Measurements from ENCODE around the gene MCOLN2.

MCOLN2 gene

DNA sequence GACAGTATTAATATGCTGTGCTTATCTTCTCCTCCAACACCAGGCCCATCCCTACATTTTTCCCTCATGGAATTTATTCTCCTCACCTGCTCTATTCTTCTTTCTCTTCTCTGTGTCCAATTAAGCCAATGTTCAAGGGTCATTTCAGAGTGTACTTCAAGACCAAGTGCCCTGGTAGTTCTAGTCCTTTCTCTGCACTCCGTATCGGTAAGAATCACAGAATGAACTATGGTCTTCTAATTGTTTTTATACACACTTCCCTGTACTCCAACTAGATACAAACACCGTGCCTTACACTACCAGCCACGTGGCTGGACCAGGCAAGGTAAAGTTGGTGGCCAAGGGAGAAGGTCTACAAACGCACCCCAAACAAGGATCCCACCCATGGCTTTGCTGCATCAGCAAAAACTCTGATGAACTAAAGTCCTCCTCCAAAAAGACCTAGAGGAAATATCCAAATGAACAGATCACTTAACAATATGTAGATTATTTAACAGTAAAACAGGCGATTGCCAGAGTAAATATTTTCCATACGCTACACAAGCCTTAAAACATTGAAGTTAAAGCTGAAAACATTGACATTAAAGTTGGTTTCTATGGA, 63.8 kb downstream of the MCOLN2 start:
- no peak overlapping the region for H3K4me3 ChIP-seq (ENCODE audit: low read depth, low read length)
- no peak for DNase-seq (ENCODE audit: low read depth)
- TF ChIP-seq, protein P1, sequence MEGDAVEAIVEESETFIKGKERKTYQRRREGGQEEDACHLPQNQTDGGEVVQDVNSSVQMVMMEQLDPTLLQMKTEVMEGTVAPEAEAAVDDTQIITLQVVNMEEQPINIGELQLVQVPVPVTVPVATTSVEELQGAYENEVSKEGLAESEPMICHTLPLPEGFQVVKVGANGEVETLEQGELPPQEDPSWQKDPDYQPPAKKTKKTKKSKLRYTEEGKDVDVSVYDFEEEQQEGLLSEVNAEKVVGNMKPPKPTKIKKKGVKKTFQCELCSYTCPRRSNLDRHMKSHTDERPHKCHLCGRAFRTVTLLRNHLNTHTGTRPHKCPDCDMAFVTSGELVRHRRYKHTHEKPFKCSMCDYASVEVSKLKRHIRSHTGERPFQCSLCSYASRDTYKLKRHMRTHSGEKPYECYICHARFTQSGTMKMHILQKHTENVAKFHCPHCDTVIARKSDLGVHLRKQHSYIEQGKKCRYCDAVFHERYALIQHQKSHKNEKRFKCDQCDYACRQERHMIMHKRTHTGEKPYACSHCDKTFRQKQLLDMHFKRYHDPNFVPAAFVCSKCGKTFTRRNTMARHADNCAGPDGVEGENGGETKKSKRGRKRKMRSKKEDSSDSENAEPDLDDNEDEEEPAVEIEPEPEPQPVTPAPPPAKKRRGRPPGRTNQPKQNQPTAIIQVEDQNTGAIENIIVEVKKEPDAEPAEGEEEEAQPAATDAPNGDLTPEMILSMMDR (IDR thresholded peaks at IDR 0.05; ENCODE audit: insufficient read depth, low read depth, low read length, missing control alignments) = no peak

DNA sequence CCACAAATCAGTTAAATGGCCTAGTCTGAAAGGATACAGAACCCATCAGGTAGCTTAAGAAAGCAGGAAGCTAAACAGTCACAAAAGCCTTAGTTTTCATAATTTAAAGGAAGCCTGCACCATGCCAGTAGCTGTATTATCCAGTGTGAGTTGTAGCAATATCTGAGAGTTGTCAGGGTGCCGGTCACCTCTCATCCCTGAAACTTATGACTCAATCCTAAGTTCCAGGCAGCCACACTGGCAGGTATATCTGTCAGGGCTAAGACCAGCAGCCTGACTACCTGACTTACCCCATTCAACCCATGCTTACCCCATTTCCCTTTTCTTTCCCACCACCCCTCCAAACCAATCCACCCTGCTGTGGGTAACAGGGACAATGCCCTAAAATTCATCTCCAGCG, 66.1 kb downstream of the MCOLN2 start:
- TF ChIP-seq, protein P1 (IDR thresholded peaks at IDR 0.05; ENCODE audit: insufficient read depth, low read depth, low read length, missing control alignments) = no peak
- no peak for DNase-seq (ENCODE audit: low read depth)

DNA sequence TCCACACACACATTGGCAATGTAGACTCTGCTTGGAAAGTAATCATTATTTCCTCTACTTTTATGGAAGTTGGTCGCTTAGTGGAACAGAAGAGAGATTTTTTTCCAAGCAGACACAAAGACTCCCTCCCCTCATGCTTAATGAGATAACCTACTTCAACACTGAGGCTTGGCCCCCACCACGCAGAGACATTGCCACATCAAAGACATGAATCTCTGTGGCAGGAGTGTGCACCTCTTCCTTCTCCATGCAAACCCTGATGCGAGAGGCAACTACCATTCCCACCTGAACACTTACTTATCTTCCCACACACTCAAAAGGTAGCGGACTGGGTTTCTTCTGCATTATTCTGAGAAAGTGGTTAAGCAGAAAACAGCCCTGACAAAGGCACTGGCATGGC, 66.6 kb downstream of the MCOLN2 start:
- DNase-seq (ENCODE audit: low read depth) = no peak
- TF ChIP-seq, protein P1 (IDR thresholded peaks at IDR 0.05; ENCODE audit: insufficient read depth, low read depth, low read length, missing control alignments) = no peak
- H3K4me3 ChIP-seq (ENCODE audit: low read depth, low read length) = no peak overlapping the region

More for the DNA sequence above, 66.1 kb downstream of the MCOLN2 start:
- H3K4me3 ChIP-seq (ENCODE audit: low read depth, low read length) = no peak overlapping the region

DNA sequence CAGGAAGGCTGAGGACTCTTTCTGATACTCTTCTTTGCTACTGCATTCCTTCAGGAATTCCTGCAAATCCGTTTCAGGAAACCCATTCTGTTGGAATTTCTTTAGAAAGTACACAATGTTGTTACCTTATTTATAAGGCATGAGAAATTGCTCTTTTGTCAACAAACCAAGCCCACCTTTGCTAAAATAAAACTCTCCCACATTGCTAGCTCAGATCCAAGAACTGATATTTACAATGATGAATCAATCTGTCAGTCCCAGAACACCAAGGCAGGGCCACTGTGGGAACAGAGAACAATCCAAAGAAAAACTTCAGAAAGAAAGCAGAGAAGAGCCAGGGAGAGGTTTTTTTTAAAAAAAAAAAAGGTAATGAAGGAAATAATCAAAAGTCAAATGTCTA, 67.3 kb downstream of the MCOLN2 start:
- H3K4me3 ChIP-seq (ENCODE audit: low read depth, low read length) = no peak overlapping the region
- TF ChIP-seq, protein P1 (IDR thresholded peaks at IDR 0.05; ENCODE audit: insufficient read depth, low read depth, low read length, missing control alignments) = no peak
- no peak for DNase-seq (ENCODE audit: low read depth)

DNA sequence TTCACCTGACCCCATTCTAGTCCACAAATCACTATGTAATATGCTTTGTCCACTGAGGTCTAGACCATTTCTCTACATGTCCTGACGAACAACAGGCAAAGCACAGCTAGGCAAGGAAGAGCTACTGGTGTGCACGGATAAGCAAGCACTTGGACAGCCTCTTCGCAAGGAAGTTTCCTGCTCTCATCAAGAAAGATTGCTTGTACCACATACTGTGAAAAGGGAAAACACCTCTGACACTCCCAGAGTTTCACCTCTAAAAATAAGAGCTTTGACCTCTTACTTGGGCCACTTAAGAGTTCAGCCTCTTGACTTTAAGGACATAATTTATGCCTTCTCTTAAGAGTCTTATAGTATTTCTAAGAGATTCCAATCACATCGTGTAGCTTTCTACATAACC, 67.9 kb downstream of the MCOLN2 start:
- no peak overlapping the region for H3K4me3 ChIP-seq (ENCODE audit: low read depth, low read length)
- TF ChIP-seq, protein P1 (IDR thresholded peaks at IDR 0.05; ENCODE audit: insufficient read depth, low read depth, low read length, missing control alignments) = no peak
- no peak for DNase-seq (ENCODE audit: low read depth)

DNA sequence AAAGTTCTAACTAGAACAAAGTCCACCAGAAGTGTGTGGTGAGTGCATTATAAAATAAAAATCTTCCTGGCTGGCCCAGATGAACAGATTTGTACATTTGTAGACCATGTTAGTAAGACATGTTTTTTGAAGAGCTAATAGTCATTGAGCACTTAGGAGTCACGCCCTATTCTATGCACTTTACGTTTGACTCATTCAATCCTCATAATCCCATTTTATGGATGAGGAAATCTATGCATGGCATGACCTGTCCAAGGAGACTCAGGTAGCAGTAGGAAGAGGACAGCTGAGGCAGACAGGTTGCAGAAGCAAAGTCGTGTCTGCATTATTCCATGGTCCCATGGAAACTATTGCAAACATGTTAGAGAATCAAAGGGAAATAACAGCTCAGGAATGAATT, 73.6 kb downstream of the MCOLN2 start:
- TF ChIP-seq, protein P1 (IDR thresholded peaks at IDR 0.05; ENCODE audit: insufficient read depth, low read depth, low read length, missing control alignments) = no peak
- H3K4me3 ChIP-seq (ENCODE audit: low read depth, low read length) = no peak overlapping the region
- DNase-seq (ENCODE audit: low read depth) = no peak

DNA sequence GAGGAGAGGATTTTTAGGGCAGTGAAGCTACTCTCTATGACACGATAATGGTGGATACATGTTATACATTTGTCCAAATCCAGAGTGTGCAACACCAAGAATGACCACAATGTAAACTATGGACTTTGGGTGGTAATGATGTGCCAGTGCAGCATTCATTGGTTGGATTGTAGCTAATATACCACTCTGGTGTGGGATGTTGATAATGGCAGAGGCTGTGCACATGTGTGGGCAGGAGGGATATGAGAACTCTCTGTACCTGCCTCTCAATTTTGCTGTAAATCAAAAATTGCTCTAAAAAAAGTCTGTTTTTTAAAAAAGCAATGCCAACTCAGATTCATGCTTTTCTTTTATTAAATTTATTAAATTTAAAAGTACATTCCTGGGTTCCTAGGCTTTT, 76.8 kb downstream of the MCOLN2 start:
- TF ChIP-seq, protein P1 (IDR thresholded peaks at IDR 0.05; ENCODE audit: insufficient read depth, low read depth, low read length, missing control alignments) = no peak
- H3K4me3 ChIP-seq (ENCODE audit: low read depth, low read length) = no peak overlapping the region
- no peak for DNase-seq (ENCODE audit: low read depth)

Data from GM12865 (cell line).